GM12873 (cell line): ENCODE measurements around the gene TECTB.

ENCODE experiments used
- TF ChIP-seq, protein P1 (sequence below): IDR thresholded peaks from 2 replicates; pipeline ENCODE4 v1.5.1; 2012; ENCODE audit warnings: low read depth, mild to moderate bottlenecking, moderate library complexity, low read length, control low read depth; ENCODE audit not compliant: insufficient read depth; ENCODE audit errors: missing control alignments

TECTB gene

DNA sequence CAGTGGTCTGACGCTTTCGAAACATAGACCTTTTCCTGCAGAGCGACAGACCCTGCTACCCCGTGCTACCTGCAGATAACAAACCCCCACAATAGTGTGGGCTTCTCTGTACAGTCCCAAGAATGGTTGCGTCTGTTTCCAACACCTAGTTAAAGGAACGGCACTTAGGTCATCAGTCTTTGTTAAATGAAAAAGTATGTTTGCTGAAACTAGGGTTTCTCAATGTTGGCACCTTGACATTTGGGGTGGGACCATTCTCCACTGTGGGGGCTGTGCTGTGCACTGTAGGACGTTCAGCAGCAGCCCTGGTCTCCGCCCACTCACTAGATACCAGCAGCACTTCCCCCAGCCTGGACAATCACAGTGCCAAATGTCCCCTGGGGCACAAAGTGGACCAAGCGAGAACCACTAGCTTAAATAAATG is 13.7 kb downstream of the TECTB start:
- TF ChIP-seq, protein P1, sequence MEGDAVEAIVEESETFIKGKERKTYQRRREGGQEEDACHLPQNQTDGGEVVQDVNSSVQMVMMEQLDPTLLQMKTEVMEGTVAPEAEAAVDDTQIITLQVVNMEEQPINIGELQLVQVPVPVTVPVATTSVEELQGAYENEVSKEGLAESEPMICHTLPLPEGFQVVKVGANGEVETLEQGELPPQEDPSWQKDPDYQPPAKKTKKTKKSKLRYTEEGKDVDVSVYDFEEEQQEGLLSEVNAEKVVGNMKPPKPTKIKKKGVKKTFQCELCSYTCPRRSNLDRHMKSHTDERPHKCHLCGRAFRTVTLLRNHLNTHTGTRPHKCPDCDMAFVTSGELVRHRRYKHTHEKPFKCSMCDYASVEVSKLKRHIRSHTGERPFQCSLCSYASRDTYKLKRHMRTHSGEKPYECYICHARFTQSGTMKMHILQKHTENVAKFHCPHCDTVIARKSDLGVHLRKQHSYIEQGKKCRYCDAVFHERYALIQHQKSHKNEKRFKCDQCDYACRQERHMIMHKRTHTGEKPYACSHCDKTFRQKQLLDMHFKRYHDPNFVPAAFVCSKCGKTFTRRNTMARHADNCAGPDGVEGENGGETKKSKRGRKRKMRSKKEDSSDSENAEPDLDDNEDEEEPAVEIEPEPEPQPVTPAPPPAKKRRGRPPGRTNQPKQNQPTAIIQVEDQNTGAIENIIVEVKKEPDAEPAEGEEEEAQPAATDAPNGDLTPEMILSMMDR = no peak

DNA sequence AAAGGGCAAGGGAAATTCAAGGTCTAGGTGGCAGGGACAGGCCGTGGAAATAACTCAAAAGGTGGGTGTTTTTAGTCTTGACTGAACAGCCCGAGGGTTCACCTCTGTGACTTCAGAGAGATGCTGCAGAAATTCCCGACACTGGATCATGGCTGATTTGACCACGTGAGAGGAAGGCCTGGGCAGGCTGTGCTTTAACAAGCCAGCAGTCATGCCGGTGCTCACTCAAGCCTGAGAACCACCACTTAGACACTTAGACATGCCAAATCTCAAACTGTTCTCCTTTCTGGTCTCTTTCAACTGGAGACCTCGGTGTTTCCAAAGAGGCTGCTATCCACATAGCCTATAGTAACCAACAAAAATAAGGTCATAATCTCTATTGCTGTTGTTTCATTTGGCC is 15.4 kb downstream of the TECTB start:
- TF ChIP-seq, protein P1 = no peak

DNA sequence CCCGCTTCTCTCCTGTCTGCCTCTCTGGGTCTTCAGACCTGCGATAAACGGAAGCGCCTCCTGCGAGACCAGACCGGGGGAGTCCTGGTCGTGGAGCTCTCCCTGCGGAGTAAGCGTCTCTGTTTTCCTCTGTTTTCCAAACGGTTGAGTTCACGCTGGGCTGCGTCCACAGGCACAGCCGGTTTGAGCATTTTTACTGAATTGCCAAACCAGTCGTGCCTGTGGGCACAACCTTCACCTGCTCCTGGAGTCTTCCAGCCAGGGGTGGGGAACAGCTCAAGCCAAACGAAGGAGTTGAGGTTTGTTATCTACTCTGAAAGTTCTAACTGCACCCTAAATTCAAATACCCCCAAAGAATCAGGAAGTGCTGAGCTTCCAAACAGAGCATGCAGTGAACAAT is 16.3 kb downstream of the TECTB start:
- TF ChIP-seq, protein P1 = no peak

DNA sequence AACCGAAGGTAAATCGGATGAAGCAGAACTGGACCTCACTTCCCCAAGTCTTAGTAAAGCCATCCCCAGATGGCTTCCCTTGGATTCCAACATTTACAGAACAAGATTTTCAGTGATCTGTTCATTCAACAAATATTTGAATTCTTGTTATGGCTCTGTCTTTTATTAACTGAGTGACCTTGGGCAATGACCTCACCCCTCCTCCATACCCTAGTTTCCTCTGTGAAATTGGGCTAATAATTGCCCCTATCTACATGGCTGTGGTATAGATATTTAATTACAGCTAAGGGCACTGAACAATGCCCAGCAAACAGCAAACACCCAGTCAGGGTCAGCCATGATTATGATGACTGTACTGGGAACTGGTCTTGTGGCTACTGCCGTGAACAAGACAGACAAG is 19.1 kb downstream of the TECTB start:
- TF ChIP-seq, protein P1 = no peak

DNA sequence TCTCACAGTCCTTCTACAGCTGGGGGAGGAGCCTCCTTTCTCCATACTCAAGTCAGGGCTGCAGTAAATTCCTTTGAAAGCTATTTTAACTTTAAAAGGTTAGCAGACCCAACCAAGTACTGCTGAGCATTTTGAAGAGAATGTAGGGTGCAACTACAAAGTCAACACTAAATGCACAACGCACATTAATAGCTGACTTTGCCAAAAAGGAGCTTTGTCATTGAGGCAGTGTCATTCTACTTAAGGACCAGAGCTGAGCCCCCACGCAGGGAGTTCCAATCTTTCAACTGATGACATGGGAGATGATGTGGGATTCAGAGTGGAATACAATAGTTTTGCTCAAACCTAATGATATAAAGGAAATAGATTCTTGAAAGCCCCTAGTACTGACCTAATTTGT is 20.3 kb downstream of the TECTB start:
- TF ChIP-seq, protein P1 = no peak

DNA sequence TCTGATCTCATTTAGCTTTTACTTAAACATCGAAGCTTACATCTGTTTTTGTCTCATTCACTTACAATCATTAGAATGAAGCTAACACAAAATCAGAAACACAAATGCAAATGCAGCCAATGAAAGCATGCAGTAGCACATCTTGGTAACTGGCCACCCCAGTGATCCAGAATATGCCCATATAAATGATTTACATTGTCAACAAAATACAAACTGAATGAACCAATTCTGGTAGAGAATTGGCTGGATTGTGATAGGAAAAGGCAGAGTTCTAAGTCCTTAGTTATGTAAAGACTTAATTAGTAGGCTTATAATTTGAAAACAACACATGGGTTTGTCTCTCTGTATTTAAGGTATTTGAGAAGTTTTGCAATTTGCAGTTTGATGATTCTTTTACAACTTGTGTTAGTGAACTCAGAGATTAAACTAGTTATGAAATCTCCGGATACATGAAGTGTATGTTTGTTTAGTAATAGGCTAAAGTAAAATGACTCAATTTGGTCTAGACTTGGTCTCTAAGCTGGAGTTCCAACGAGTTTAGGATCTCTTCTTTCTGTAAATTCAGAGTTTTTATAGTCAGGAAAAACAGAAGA is 21.2 kb downstream of the TECTB start:
- TF ChIP-seq, protein P1 = no peak

DNA sequence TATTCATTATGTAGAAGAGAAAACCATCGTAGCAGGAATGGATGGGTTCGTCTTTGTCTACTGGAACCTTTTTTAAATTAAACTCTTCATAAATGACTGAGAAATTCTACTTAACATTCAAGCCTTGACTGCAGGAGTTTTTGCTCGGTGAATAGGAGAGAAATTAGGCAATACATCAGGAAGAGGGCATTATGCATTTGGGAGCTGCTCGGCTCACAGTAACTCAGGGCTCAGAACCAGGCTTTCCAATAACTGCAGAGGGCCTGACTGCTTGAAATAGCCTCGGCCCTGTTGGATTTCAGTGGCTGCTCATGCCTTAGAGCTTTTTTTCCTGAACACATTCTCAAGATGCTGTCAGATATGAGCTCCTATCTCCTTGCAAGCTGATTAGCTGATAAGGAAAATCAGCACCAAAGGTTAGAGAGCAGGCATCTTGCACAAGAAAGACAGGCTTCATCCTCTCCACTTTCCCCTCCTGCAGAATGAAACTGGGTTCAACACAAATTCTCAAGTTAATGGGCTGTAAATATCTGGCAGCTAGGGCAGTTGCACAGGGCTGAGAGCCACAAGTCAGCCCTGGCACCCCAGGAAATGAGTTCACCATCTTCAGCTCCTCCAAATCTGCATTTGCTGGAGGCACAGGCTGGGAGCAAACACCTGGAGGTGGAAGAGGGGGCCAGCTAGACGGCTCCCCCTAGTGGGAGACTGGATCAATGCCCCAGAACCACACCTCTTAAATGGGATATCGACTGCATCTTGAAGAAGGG is 24.3 kb downstream of the TECTB start:
- TF ChIP-seq, protein P1 = peak; percentile 93
